ENCODE results near the gene ARL17A.
"Not testable (repeated sequence)": the region's sequence is repeated elsewhere in the genome, so short reads cannot be mapped to it uniquely, and the experiment has no call there.

Gene ARL17A

GRCh38 chr17:46598344-46598931 lies 18.9 kb upstream of the ARL17A start:
- not testable (repeated sequence) for H2AK5ac ChIP-seq (ENCODE audit: low read length); H3K79me2 ChIP-seq (ENCODE audit: control insufficient read depth, insufficient read depth, low read length); H4K5ac ChIP-seq (ENCODE audit: low read length); H3K4me2 ChIP-seq (ENCODE audit: low read length); H3K4me3 ChIP-seq (ENCODE audit: low read length); H4K8ac ChIP-seq (ENCODE audit: low read depth, low read length); H3K18ac ChIP-seq (ENCODE audit: low read length); H3K4ac ChIP-seq (ENCODE audit: low read depth, low read length); H3K27me3 ChIP-seq (ENCODE audit: insufficient read depth, low read length, poor library complexity); H2BK5ac ChIP-seq (ENCODE audit: low read length); H3K56ac ChIP-seq (ENCODE audit: low read length); H3K23ac ChIP-seq (ENCODE audit: low read length); H3K79me1 ChIP-seq (ENCODE audit: low read length); DNase-seq; H2BK15ac ChIP-seq (replicated peaks; ENCODE audit: low read depth); H2BK120ac ChIP-seq (ENCODE audit: low read depth, low read length); H3K4me1 ChIP-seq (ENCODE audit: control insufficient read depth, low read depth, low read length); H3K36me3 ChIP-seq (ENCODE audit: control insufficient read depth, insufficient read depth, low read length); H3K27ac ChIP-seq (ENCODE audit: low read depth, low read length); H3K9ac ChIP-seq (ENCODE audit: low read length)
- WGBS (ENCODE audit: extremely low coverage, insufficient coverage, low lambda C conversion rate): no CpG with 5 or more reads among the region's 3 CpGs

- H3K23ac ChIP-seq (ENCODE audit: low read length); H2BK5ac ChIP-seq (ENCODE audit: low read length); H2AK5ac ChIP-seq (ENCODE audit: low read length); H3K56ac ChIP-seq (ENCODE audit: low read length); H3K18ac ChIP-seq (ENCODE audit: low read length); H3K27ac ChIP-seq (ENCODE audit: low read depth, low read length); H4K5ac ChIP-seq (ENCODE audit: low read length); H3K36me3 ChIP-seq (ENCODE audit: control insufficient read depth, insufficient read depth, low read length); H3K79me1 ChIP-seq (ENCODE audit: low read length); H3K4me3 ChIP-seq (ENCODE audit: low read length); H3K4me1 ChIP-seq (ENCODE audit: control insufficient read depth, low read depth, low read length); DNase-seq; H3K9ac ChIP-seq (ENCODE audit: low read length); H2BK15ac ChIP-seq (replicated peaks; ENCODE audit: low read depth); H4K8ac ChIP-seq (ENCODE audit: low read depth, low read length); H3K4me2 ChIP-seq (ENCODE audit: low read length); H2BK120ac ChIP-seq (ENCODE audit: low read depth, low read length); H3K4ac ChIP-seq (ENCODE audit: low read depth, low read length); H3K79me2 ChIP-seq (ENCODE audit: control insufficient read depth, insufficient read depth, low read length); H3K27me3 ChIP-seq (ENCODE audit: insufficient read depth, low read length, poor library complexity): not testable (repeated sequence)
- no CpG with 5 or more reads among the region's 7 CpGs for WGBS (ENCODE audit: extremely low coverage, insufficient coverage, low lambda C conversion rate)
These were observed 11.8 kb upstream of the ARL17A start for GRCh38 chr17:46591332-46591731.

GRCh38 chr17:46590157-46591146 lies 11.0 kb upstream of the ARL17A start, which contains the start of gene NSF:
NSF (plus strand) TSS chr17:46590669; CDS start chr17:46590776, 107 bp downstream.
- H3K4me2 ChIP-seq (ENCODE audit: low read length): not testable (repeated sequence)

GRCh38 chr17:46585444-46585843 lies 6.0 kb upstream of the ARL17A start:
- H3K18ac ChIP-seq (ENCODE audit: low read length); H3K27me3 ChIP-seq (ENCODE audit: insufficient read depth, low read length, poor library complexity); H3K27ac ChIP-seq (ENCODE audit: low read depth, low read length); H3K23ac ChIP-seq (ENCODE audit: low read length); H3K4me3 ChIP-seq (ENCODE audit: low read length); H3K36me3 ChIP-seq (ENCODE audit: control insufficient read depth, insufficient read depth, low read length); H4K5ac ChIP-seq (ENCODE audit: low read length); H3K9ac ChIP-seq (ENCODE audit: low read length); H2BK15ac ChIP-seq (replicated peaks; ENCODE audit: low read depth); H3K4me1 ChIP-seq (ENCODE audit: control insufficient read depth, low read depth, low read length); H4K8ac ChIP-seq (ENCODE audit: low read depth, low read length); H3K79me2 ChIP-seq (ENCODE audit: control insufficient read depth, insufficient read depth, low read length); H3K79me1 ChIP-seq (ENCODE audit: low read length); H3K4me2 ChIP-seq (ENCODE audit: low read length); H3K4ac ChIP-seq (ENCODE audit: low read depth, low read length); H2AK5ac ChIP-seq (ENCODE audit: low read length); DNase-seq; H3K56ac ChIP-seq (ENCODE audit: low read length); H2BK5ac ChIP-seq (ENCODE audit: low read length); H2BK120ac ChIP-seq (ENCODE audit: low read depth, low read length): not testable (repeated sequence)
- no CpG with 5 or more reads among the region's 3 CpGs for WGBS (ENCODE audit: extremely low coverage, insufficient coverage, low lambda C conversion rate)

More at GRCh38 chr17:46590157-46591146, 11.0 kb upstream of the ARL17A start, which contains the start of gene NSF:
- H3K23ac ChIP-seq (ENCODE audit: low read length); H3K4me3 ChIP-seq (ENCODE audit: low read length); H2BK5ac ChIP-seq (ENCODE audit: low read length); H3K4ac ChIP-seq (ENCODE audit: low read depth, low read length); H4K8ac ChIP-seq (ENCODE audit: low read depth, low read length); H3K79me2 ChIP-seq (ENCODE audit: control insufficient read depth, insufficient read depth, low read length); H3K9ac ChIP-seq (ENCODE audit: low read length); H3K27ac ChIP-seq (ENCODE audit: low read depth, low read length); H3K27me3 ChIP-seq (ENCODE audit: insufficient read depth, low read length, poor library complexity); H2AK5ac ChIP-seq (ENCODE audit: low read length); H2BK15ac ChIP-seq (replicated peaks; ENCODE audit: low read depth); H3K79me1 ChIP-seq (ENCODE audit: low read length); H3K36me3 ChIP-seq (ENCODE audit: control insufficient read depth, insufficient read depth, low read length); H3K18ac ChIP-seq (ENCODE audit: low read length); H4K5ac ChIP-seq (ENCODE audit: low read length); DNase-seq; H3K56ac ChIP-seq (ENCODE audit: low read length); H3K4me1 ChIP-seq (ENCODE audit: control insufficient read depth, low read depth, low read length); H2BK120ac ChIP-seq (ENCODE audit: low read depth, low read length): not testable (repeated sequence)
- no CpG with 5 or more reads among the region's 95 CpGs for WGBS (ENCODE audit: extremely low coverage, insufficient coverage, low lambda C conversion rate)

DNA sequence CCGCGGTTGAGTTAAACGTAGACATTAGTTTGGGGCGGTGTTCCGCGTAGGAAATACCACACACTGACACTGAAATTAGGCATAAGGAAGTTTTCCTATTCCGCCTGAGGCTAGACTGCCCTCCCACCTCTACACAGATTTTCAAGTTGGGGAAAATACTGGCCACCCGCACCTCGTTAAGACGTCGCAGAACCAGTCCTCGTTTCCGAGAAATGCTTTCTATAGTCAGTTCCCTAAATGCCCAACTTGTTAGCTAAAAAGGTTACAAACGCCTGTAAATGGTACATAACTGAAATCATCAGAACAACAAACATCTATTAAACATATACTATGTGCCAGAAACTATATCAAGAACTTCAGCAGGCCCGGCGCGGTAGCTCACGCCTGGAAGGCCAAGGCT lies 591 bp upstream of the ARL17A start:
- not testable (repeated sequence) for H2AK5ac ChIP-seq (ENCODE audit: low read length); H3K9ac ChIP-seq (ENCODE audit: low read length); H3K27me3 ChIP-seq (ENCODE audit: insufficient read depth, low read length, poor library complexity); H3K79me2 ChIP-seq (ENCODE audit: control insufficient read depth, insufficient read depth, low read length); H3K18ac ChIP-seq (ENCODE audit: low read length); H3K56ac ChIP-seq (ENCODE audit: low read length); H3K4ac ChIP-seq (ENCODE audit: low read depth, low read length); H3K79me1 ChIP-seq (ENCODE audit: low read length); H3K36me3 ChIP-seq (ENCODE audit: control insufficient read depth, insufficient read depth, low read length); H3K4me2 ChIP-seq (ENCODE audit: low read length); H2BK120ac ChIP-seq (ENCODE audit: low read depth, low read length); DNase-seq; H3K4me1 ChIP-seq (ENCODE audit: control insufficient read depth, low read depth, low read length); H3K23ac ChIP-seq (ENCODE audit: low read length); H2BK5ac ChIP-seq (ENCODE audit: low read length); H4K8ac ChIP-seq (ENCODE audit: low read depth, low read length); H3K4me3 ChIP-seq (ENCODE audit: low read length); H4K5ac ChIP-seq (ENCODE audit: low read length); H3K27ac ChIP-seq (ENCODE audit: low read depth, low read length); H2BK15ac ChIP-seq (replicated peaks; ENCODE audit: low read depth)
- WGBS (ENCODE audit: extremely low coverage, insufficient coverage, low lambda C conversion rate): no CpG with 5 or more reads among the region's 18 CpGs
